HG03460 (cell line): ENCODE data around the gene ARRB1.
"Not testable (repeated sequence)": the region's sequence is repeated elsewhere in the genome, so short reads cannot be mapped to it uniquely, and the experiment has no call there.

Experiments
- ATAC-seq: cut with Tn5 transposase; IDR thresholded peaks from one replicate; pipeline ENCODE4 v1.9.1; 2021; ENCODE audit not compliant: unreplicated experiment

Gene ARRB1

GRCh38 chr11:75351541-75351790, at the start of gene ARRB1:
Gene ARRB1 (minus strand): TSS chr11:75351661. CDS start chr11:75351607, 54 bp downstream.
- ATAC-seq, result no peak

GRCh38 chr11:75400146-75400865, 48.8 kb upstream of the ARRB1 start:
- no peak for ATAC-seq

GRCh38 chr11:75399344-75400145, 48.1 kb upstream of the ARRB1 start, which contains the start of gene RPS3:
Gene RPS3 (plus strand): TSS chr11:75399518. CDS start chr11:75399548, 30 bp downstream.
- peak; percentile 94 for ATAC-seq

- no peak for ATAC-seq
These were observed 47.4 kb upstream of the ARRB1 start for GRCh38 chr11:75398906-75399305.

GRCh38 chr11:75394085-75394840, 42.8 kb upstream of the ARRB1 start:
- no peak for ATAC-seq

- ATAC-seq, result no peak
These were observed 38.5 kb upstream of the ARRB1 start for GRCh38 chr11:75389925-75390324.

GRCh38 chr11:75389276-75389605, 37.8 kb upstream of the ARRB1 start:
- ATAC-seq, result no peak

GRCh38 chr11:75388386-75389275, 37.2 kb upstream of the ARRB1 start:
- ATAC-seq, result no peak

GRCh38 chr11:75387736-75388294, 36.4 kb upstream of the ARRB1 start:
- ATAC-seq, result no peak

GRCh38 chr11:75386942-75387630, 35.6 kb upstream of the ARRB1 start:
- ATAC-seq, result no peak

- no peak for ATAC-seq
These were observed 33.1 kb upstream of the ARRB1 start for GRCh38 chr11:75384438-75385080.

- ATAC-seq, result no peak
These were observed 31.8 kb upstream of the ARRB1 start for GRCh38 chr11:75383246-75383645.

- ATAC-seq, result no peak
These were observed 29.4 kb upstream of the ARRB1 start for GRCh38 chr11:75380716-75381420.

GRCh38 chr11:75380245-75380644, 28.8 kb upstream of the ARRB1 start:
- no peak for ATAC-seq

- not testable (repeated sequence) for ATAC-seq
These were observed 27.3 kb upstream of the ARRB1 start for GRCh38 chr11:75378776-75379175.

- no peak for ATAC-seq
These were observed 24.7 kb upstream of the ARRB1 start for GRCh38 chr11:75376175-75376574.

GRCh38 chr11:75375626-75376025, 24.2 kb upstream of the ARRB1 start:
- ATAC-seq, result no peak

GRCh38 chr11:75374646-75375045, 23.2 kb upstream of the ARRB1 start:
- no peak for ATAC-seq

- ATAC-seq, result no peak
These were observed 21.7 kb upstream of the ARRB1 start for GRCh38 chr11:75373201-75373600.
